ENCODE measurements around the gene EXOC6B.
A peak's percentile ranks its signal among the peaks of the same experiment; 100 is the strongest.

Gene EXOC6B

DNA sequence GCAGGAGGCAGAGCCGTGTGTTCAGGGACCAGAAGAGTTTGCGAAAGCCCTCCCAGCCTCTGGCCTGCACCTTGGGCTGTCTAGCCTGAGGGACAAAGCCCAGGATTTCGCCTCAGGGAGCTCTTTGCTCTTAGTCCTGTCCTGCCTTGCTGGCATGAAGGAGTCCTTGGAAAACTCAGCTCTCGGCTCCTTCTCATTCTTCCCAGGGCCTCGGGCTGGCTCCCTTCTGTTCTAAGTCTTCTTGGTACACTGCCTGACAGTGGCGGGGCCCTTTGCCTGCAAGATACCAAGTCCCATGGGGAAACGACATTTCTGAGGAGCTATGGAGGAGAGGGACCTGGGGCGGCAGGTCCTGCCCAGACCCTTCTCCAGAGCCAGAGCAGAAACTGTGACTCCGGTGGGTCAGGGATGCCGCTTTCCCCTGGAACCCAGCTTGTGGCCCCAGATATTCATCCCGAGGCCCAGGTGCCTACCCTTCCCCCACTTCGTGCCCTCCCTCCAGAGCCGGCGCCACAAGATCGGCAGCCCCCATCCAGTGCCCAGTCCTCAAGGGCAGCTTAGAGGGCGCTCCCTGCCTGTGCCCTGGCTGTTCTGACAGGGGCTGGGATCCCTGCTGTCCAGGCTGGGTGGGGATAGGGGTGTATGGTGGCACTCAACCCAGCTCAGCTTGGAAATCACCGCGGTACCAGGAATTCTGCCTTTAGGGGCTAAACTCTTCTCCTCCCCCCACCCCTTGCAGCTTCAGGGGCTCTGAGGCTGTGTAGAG lies 672.6 kb downstream of the EXOC6B start:
- H3K4me3 ChIP-seq (ENCODE audit: low read length) = no peak overlapping the region
- DNase-seq (ENCODE audit: low read depth) = no peak
- TF ChIP-seq, protein P1, sequence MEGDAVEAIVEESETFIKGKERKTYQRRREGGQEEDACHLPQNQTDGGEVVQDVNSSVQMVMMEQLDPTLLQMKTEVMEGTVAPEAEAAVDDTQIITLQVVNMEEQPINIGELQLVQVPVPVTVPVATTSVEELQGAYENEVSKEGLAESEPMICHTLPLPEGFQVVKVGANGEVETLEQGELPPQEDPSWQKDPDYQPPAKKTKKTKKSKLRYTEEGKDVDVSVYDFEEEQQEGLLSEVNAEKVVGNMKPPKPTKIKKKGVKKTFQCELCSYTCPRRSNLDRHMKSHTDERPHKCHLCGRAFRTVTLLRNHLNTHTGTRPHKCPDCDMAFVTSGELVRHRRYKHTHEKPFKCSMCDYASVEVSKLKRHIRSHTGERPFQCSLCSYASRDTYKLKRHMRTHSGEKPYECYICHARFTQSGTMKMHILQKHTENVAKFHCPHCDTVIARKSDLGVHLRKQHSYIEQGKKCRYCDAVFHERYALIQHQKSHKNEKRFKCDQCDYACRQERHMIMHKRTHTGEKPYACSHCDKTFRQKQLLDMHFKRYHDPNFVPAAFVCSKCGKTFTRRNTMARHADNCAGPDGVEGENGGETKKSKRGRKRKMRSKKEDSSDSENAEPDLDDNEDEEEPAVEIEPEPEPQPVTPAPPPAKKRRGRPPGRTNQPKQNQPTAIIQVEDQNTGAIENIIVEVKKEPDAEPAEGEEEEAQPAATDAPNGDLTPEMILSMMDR (conservative IDR thresholded peaks at IDR 0.05; ENCODE audit: low read length) = no peak

DNA sequence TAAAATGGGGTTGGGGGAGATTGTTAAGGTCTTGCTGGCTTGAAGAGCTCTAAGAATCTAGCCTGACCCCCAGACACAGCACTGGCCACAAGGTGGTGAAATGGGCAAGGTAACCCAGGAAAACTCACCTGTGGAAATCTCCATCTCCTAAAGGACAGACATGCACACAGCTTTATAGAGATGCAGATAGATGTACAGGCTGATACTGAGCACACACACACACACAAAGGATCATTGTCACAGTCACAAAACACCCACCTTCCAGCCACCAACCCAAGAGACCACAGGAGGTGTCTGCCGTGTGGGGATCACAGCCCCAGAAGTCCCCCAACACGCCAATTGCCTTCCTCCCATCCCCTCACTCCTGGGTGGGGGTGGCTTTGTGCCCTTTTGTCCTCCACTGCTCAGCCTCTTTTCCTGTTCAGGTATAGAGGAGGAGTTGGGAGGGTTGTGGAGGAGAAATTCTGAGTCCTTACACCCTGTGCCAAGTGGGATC lies 674.9 kb downstream of the EXOC6B start:
- TF ChIP-seq, protein P1 (conservative IDR thresholded peaks at IDR 0.05; ENCODE audit: low read length) = no peak
- no peak for DNase-seq (ENCODE audit: low read depth)
- no peak overlapping the region for H3K4me3 ChIP-seq (ENCODE audit: low read length)

DNA sequence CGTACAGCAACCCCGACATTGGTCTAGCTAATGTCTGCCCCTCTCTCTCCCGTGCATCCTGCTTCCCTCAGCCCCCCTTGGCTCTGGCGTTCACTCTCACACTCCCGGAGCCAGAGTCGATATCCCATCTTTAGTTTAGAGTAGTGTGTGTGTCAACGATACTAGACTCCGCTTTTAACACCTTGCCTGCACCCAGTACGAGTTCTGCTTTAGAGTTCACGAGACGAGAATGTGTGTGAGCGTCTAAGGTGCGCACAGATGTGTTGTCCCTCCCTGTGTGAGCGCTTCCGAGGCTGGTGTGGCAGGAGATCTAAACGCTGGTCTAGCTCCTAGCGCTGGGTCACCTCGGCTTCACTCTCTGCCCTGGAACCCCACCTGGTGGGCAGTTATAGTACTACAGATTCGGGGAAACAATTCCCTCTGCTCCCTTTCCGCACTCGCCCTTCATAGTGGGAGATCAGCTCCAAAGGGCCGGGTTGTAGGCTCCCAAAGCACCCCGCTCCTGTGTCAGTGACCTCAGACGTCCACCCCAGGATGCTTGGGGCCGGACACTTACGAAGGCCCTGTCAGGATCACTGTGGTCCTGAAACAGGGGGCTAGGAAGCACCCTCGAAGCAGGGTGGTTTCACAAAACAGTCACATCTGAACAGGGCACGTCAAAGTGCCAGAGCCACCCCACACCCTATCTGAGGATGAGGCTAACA lies 675.5 kb downstream of the EXOC6B start:
- TF ChIP-seq, protein P1 (conservative IDR thresholded peaks at IDR 0.05; ENCODE audit: low read length) = peak; percentile 85
- DNase-seq (ENCODE audit: low read depth) = peak; percentile 66
- H3K4me3 ChIP-seq (ENCODE audit: low read length) = peak overlapping the region; percentile 42

DNA sequence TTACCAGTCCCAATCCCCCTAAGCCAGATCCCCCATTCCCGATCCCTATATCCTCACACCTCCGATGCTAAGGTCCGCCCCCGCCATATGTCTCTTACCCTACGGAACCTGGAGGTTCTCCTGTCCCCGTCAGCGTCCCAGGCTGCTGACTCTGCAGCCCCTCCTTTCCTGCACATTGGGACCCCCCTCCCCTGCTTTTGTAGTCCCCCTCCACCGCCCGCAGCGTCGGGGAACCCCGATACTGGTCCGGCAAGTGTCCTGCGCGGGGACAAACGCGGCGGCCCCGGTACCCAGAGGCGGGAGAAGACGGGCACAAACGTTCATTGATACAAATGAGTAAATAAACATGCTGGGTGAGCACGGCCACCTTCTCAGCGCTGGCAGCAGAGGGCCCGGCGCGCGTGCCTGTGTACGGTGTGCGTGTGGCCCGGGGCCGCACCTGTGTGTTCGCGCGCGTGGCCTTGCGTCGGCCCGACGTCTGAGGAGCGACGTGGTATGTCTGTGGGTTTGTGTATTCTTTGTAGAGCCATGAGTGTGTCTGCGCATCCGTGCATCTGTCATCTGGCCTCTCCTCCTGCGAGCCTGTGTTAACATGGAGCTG lies 676.2 kb downstream of the EXOC6B start:
- peak overlapping the region; percentile 42 for H3K4me3 ChIP-seq (ENCODE audit: low read length)
- TF ChIP-seq, protein P1 (conservative IDR thresholded peaks at IDR 0.05; ENCODE audit: low read length) = no peak

DNA sequence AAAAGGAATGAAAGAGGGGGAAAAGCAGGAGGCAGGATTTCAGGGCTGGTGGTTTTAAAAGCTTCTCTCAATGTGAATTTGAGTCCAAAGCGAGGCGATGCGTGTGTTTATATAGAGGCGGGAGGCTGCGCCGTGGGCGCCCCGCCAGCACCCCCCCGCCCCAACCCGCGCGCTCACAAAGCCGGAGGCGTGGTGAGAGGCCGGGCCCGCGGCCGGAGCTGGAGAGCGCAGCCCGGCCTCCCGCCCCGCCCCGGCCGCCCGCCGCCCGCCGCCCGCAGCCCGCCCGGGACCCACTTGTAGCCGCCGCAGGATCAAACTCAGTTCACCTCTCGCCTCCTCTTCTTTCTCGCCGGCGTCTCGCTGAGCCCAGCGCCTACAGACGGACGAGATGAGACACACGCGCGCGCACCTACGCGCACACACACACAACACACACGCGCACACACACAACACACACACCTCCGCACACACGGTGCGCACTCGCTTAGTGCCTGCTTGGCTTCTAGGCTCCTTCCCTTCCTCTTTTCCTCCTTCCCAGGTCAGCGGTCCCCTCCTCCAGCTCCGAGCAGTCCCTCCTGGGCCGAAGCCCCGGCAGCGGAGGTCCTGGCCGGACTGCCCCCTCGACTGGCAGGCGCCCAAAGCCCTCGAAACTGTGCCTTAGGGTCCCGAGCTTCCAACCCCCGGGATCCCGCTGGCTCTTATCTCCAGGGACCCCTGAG lies 676.8 kb downstream of the EXOC6B start:
- DNase-seq (ENCODE audit: low read depth) = peak; percentile 28
- TF ChIP-seq, protein P1 (conservative IDR thresholded peaks at IDR 0.05; ENCODE audit: low read length) = no peak
- H3K4me3 ChIP-seq (ENCODE audit: low read length) = peak overlapping the region; percentile 59

More for the DNA sequence above, 676.2 kb downstream of the EXOC6B start:
- no peak for DNase-seq (ENCODE audit: low read depth)

DNA sequence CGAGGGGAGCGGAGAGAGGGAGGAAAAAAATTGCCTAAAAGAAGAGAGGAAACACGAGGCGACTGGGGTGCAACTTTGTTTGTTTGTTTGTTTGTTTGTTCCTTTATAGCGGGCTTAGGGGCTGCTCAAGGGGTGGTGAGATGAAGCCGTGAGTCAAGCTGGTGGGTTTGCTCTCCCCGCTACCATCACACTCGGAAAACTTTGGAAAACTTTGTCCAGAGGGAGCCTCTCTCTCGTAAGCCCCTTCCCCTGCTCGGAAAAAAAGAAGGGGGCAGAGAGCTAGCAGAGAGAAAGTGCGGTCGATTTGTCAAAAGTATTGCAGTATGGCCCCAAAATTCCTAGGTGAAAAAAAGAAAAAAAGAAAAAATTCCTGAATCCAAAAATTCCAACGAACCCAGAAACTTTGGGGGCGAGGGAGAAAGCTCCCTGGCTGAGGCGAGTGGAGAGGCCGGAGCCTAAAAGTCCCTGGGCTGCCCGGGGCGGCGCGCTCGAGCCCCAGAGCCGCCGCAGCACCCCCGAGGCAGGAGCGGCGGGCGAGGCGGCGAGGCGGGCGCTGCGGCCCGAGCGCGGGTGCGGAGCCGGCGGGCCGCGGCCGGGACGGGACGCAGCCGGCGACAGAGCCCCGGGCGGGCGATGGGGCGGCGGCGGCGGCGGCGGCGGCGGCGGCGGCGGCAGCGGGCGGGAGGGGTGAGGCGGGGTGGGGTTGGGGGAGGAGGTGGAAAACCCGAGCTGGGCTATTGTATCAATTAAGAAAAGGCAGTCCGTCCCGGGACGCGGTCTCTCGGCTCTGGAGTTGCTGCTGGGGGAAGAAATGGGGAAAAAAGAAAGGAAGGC lies 677.6 kb downstream of the EXOC6B start:
- peak overlapping the region; percentile 57 for H3K4me3 ChIP-seq (ENCODE audit: low read length)
- DNase-seq (ENCODE audit: low read depth) = no peak
- TF ChIP-seq, protein P1 (conservative IDR thresholded peaks at IDR 0.05; ENCODE audit: low read length) = no peak

Measured in AG10803 (cell line).